ENCODE results near the gene MICOS13. TPM values are rescaled to one million over a fixed set of nuclear protein-coding genes. Genes with fewer than 3 reads are reported as not detected.

MICOS13 gene
- total RNA-seq, 3 donors from 2014 or later: 90.0 to 107 (median 103) TPM

- no peak overlapping the region for H3K4me3 Mint-ChIP-seq
- peaks cover 64% of the 10 kb centered on the region for H3K36me3 Mint-ChIP-seq (ENCODE audit: insufficient read depth)
Measured at GRCh38 chr19:5646703-5647102, 33.6 kb downstream of the MICOS13 start.

GRCh38 chr19:5645409-5645808 lies 34.9 kb downstream of the MICOS13 start:
- ATAC-seq (no peak), DNase-seq (no peak)
- Mint-ChIP-seq H3K27me3 (ENCODE audit: low read depth) (no peaks in the 10 kb centered on the region), H3K9me3 (no peaks in the 10 kb centered on the region), H3K36me3 (ENCODE audit: insufficient read depth) (peaks cover 64% of the 10 kb centered on the region), H3K4me3 (no peak overlapping the region), H3K4me1 (ENCODE audit: low read depth) (peaks cover 15% of the 10 kb centered on the region)

More at GRCh38 chr19:5646703-5647102, 33.6 kb downstream of the MICOS13 start:
- no peaks in the 10 kb centered on the region for H3K27me3 Mint-ChIP-seq (ENCODE audit: low read depth)
- DNase-seq (no peak), ATAC-seq (no peak)
- H3K4me1 Mint-ChIP-seq (ENCODE audit: low read depth): peaks cover 12% of the 10 kb centered on the region
- no peaks in the 10 kb centered on the region for H3K9me3 Mint-ChIP-seq

GRCh38 chr19:5644037-5644436 lies 36.3 kb downstream of the MICOS13 start:
- Mint-ChIP-seq H3K36me3 (ENCODE audit: insufficient read depth) (peaks cover 57% of the 10 kb centered on the region), H3K27me3 (ENCODE audit: low read depth) (no peaks in the 10 kb centered on the region), H3K4me3 (no peak overlapping the region), H3K9me3 (no peaks in the 10 kb centered on the region), H3K4me1 (ENCODE audit: low read depth) (peaks cover 15% of the 10 kb centered on the region)
- DNase-seq: no peak
- no peak for ATAC-seq

GRCh38 chr19:5643060-5643459 lies 37.3 kb downstream of the MICOS13 start:
- no peaks in the 10 kb centered on the region for H3K9me3 Mint-ChIP-seq
- no peak for DNase-seq
- H3K4me3 Mint-ChIP-seq: no peak overlapping the region
- H3K27me3 Mint-ChIP-seq (ENCODE audit: low read depth): no peaks in the 10 kb centered on the region
- peaks cover 17% of the 10 kb centered on the region for H3K4me1 Mint-ChIP-seq (ENCODE audit: low read depth)
- H3K36me3 Mint-ChIP-seq (ENCODE audit: insufficient read depth): peaks cover 51% of the 10 kb centered on the region
- ATAC-seq: no peak

- peaks cover 48% of the 10 kb centered on the region for H3K36me3 Mint-ChIP-seq (ENCODE audit: insufficient read depth)
- H3K27me3 Mint-ChIP-seq (ENCODE audit: low read depth): no peaks in the 10 kb centered on the region
- H3K4me3 Mint-ChIP-seq: no peak overlapping the region
- H3K9me3 Mint-ChIP-seq: no peaks in the 10 kb centered on the region
- DNase-seq: no peak
- peaks cover 25% of the 10 kb centered on the region for H3K4me1 Mint-ChIP-seq (ENCODE audit: low read depth)
- no peak for ATAC-seq
Measured at GRCh38 chr19:5642204-5642603, 38.1 kb downstream of the MICOS13 start.

- no peaks in the 10 kb centered on the region for H3K9me3 Mint-ChIP-seq
- peaks cover 38% of the 10 kb centered on the region for H3K36me3 Mint-ChIP-seq (ENCODE audit: insufficient read depth)
- no peak for DNase-seq
- H3K4me1 Mint-ChIP-seq (ENCODE audit: low read depth): peaks cover 23% of the 10 kb centered on the region
- no peak overlapping the region for H3K4me3 Mint-ChIP-seq
- no peak for ATAC-seq
- no peaks in the 10 kb centered on the region for H3K27me3 Mint-ChIP-seq (ENCODE audit: low read depth)
Measured at GRCh38 chr19:5641171-5641570, 39.1 kb downstream of the MICOS13 start.

GRCh38 chr19:5637971-5638370 lies 42.3 kb downstream of the MICOS13 start:
- Mint-ChIP-seq H3K36me3 (ENCODE audit: insufficient read depth) (peaks cover 15% of the 10 kb centered on the region), H3K27me3 (ENCODE audit: low read depth) (no peaks in the 10 kb centered on the region), H3K4me3 (no peak overlapping the region), H3K9me3 (no peaks in the 10 kb centered on the region), H3K4me1 (ENCODE audit: low read depth) (peaks cover 33% of the 10 kb centered on the region)
- no peak for ATAC-seq
- no peak for DNase-seq

- ATAC-seq (no peak), DNase-seq (no peak)
- Mint-ChIP-seq H3K4me1 (ENCODE audit: low read depth) (peaks cover 50% of the 10 kb centered on the region), H3K9me3 (no peaks in the 10 kb centered on the region), H3K27me3 (ENCODE audit: low read depth) (no peaks in the 10 kb centered on the region), H3K4me3 (no peak overlapping the region), H3K36me3 (ENCODE audit: insufficient read depth) (peaks cover 11% of the 10 kb centered on the region)
Measured at GRCh38 chr19:5635427-5635826, 44.9 kb downstream of the MICOS13 start.

- no peaks in the 10 kb centered on the region for H3K27me3 Mint-ChIP-seq (ENCODE audit: low read depth)
- no peak for DNase-seq
- no peak overlapping the region for H3K4me3 Mint-ChIP-seq
- no peak for ATAC-seq
- no peaks in the 10 kb centered on the region for H3K9me3 Mint-ChIP-seq
- peaks cover 24% of the 10 kb centered on the region for H3K36me3 Mint-ChIP-seq (ENCODE audit: insufficient read depth)
- H3K4me1 Mint-ChIP-seq (ENCODE audit: low read depth): peaks cover 71% of the 10 kb centered on the region
Measured at GRCh38 chr19:5632657-5633056, 47.7 kb downstream of the MICOS13 start.

- peaks cover 27% of the 10 kb centered on the region for H3K36me3 Mint-ChIP-seq (ENCODE audit: insufficient read depth)
- DNase-seq (no peak), ATAC-seq (no peak)
- no peak overlapping the region for H3K4me3 Mint-ChIP-seq
- H3K9me3 Mint-ChIP-seq: no peaks in the 10 kb centered on the region
- H3K4me1 Mint-ChIP-seq (ENCODE audit: low read depth): peaks cover 71% of the 10 kb centered on the region
- H3K27me3 Mint-ChIP-seq (ENCODE audit: low read depth): no peaks in the 10 kb centered on the region
Measured at GRCh38 chr19:5632241-5632612, 48.1 kb downstream of the MICOS13 start.

GRCh38 chr19:5631567-5632240 lies 48.6 kb downstream of the MICOS13 start:
- no peaks in the 10 kb centered on the region for H3K27me3 Mint-ChIP-seq (ENCODE audit: low read depth)
- H3K4me3 Mint-ChIP-seq: peak overlapping the region; percentile 19
- no peak for DNase-seq
- no peak for ATAC-seq
- H3K4me1 Mint-ChIP-seq (ENCODE audit: low read depth): peaks cover 73% of the 10 kb centered on the region
- no peaks in the 10 kb centered on the region for H3K9me3 Mint-ChIP-seq
- peaks cover 29% of the 10 kb centered on the region for H3K36me3 Mint-ChIP-seq (ENCODE audit: insufficient read depth)

GRCh38 chr19:5628919-5629481 lies 51.3 kb downstream of the MICOS13 start:
- no peak for DNase-seq
- no peak for ATAC-seq

GRCh38 chr19:5628461-5628860 lies 51.9 kb downstream of the MICOS13 start:
- Mint-ChIP-seq H3K36me3 (ENCODE audit: insufficient read depth) (peaks cover 44% of the 10 kb centered on the region), H3K4me3 (peak overlapping the region; percentile 45), H3K27me3 (ENCODE audit: low read depth) (no peaks in the 10 kb centered on the region), H3K4me1 (ENCODE audit: low read depth) (peaks cover 84% of the 10 kb centered on the region), H3K9me3 (no peaks in the 10 kb centered on the region)
- ATAC-seq (no peak), DNase-seq (no peak)

More at GRCh38 chr19:5628919-5629481, 51.3 kb downstream of the MICOS13 start:
- no peaks in the 10 kb centered on the region for H3K9me3 Mint-ChIP-seq
- peaks cover 44% of the 10 kb centered on the region for H3K36me3 Mint-ChIP-seq (ENCODE audit: insufficient read depth)
- H3K4me3 Mint-ChIP-seq: peak overlapping the region; percentile 45
- H3K27me3 Mint-ChIP-seq (ENCODE audit: low read depth): no peaks in the 10 kb centered on the region
- H3K4me1 Mint-ChIP-seq (ENCODE audit: low read depth): peaks cover 84% of the 10 kb centered on the region
